Panc1 (cell line): ENCODE data around the gene F2R. TPM values are rescaled to one million over a fixed set of nuclear protein-coding genes. Genes with fewer than 3 reads are reported as not detected.

Experiments used
- ATAC-seq: fragments of 200-7000 bp; cut with Tn5 transposase; 2 replicates; pipeline ENCODE4 v1.9.1; 2020; ENCODE audit warnings: mild to moderate bottlenecking, moderate library complexity
- BruUV-seq: library from RNA; stranded (reverse); fragments of 400-500 nt; replicated peaks from 2 replicates; lab custom pipeline; 2021; lab: Mats Ljungman, UMichigan
- CTCF ChIA-PET: fragments of 300-600 bp; sonication (Branson Sonifier 250); formaldehyde crosslinking; loops from one replicate; lab custom pipeline; 2022; ENCODE audit warnings: antibody characterized with exemption; lab: Charles Lee
- POLR2A ChIA-PET: fragments of 300-600 bp; sonication (Branson Sonifier 250); formaldehyde crosslinking; loops from one replicate; lab custom pipeline; 2022; ENCODE audit warnings: antibody characterized with exemption; lab: Charles Lee
- DNase-seq: peaks from one replicate; pipeline ENCODE4 v3.0.0-alpha.2; 2010; ENCODE audit warnings: low read depth, low spot score
- H3K27ac ChIP-seq: 2 replicates; pipeline ENCODE4 v1.5.1; 2011; ENCODE audit warnings: mild to moderate bottlenecking, low read length, inconsistent platforms
- H3K27me3 ChIP-seq: fragments of 200-500 bp; sonication (Bioruptor generic); 2 replicates; pipeline ENCODE4 v1.6.0; 2014; ENCODE audit warnings: low read length, inconsistent platforms; ENCODE audit not compliant: control insufficient read depth, insufficient read depth
- H3K36me3 ChIP-seq: fragments of 200-500 bp; sonication (Bioruptor generic); 2 replicates; pipeline ENCODE4 v1.5.1; 2014; ENCODE audit warnings: inconsistent platforms, mild to moderate bottlenecking, low read length, moderate library complexity; ENCODE audit not compliant: control insufficient read depth, insufficient read depth
- H3K4me1 ChIP-seq: 2 replicates; pipeline ENCODE4 v1.5.1; 2011; ENCODE audit warnings: inconsistent platforms, mild to moderate bottlenecking, low read length, moderate library complexity; ENCODE audit not compliant: control insufficient read depth, insufficient read depth
- H3K4me3 ChIP-seq, 2 experiments: 2 replicates each; pipeline ENCODE4 v1.5.1; 2011 to 2012; ENCODE audit warnings: low read depth in 2 of 2, low read length in 2 of 2, mild to moderate bottlenecking in 2 of 2, inconsistent platforms in 1 of 2, moderate library complexity in 1 of 2
- H3K9me3 ChIP-seq: fragments of 200-500 bp; sonication (Bioruptor generic); 2 replicates; pipeline ENCODE4 v1.5.1; 2014; ENCODE audit warnings: low read depth, mild to moderate bottlenecking, inconsistent platforms, low read length, moderate library complexity; ENCODE audit not compliant: control insufficient read depth, insufficient read depth
- POLR2AphosphoS5 ChIP-seq: IDR thresholded peaks from 2 replicates; pipeline ENCODE4 v1.6.1; 2012; ENCODE audit warnings: mild to moderate bottlenecking, low read depth, low read length, moderate library complexity
- SIN3A ChIP-seq: IDR thresholded peaks from 2 replicates; pipeline ENCODE4 v1.6.1; 2012; ENCODE audit warnings: low read depth, mild to moderate bottlenecking, low read length, moderate library complexity, borderline replicate concordance; ENCODE audit not compliant: insufficient read depth
- TCF7L2 ChIP-seq: IDR thresholded peaks from 2 replicates; pipeline ENCODE4 v1.6.1; 2011; ENCODE audit warnings: mild to moderate bottlenecking, low read depth, low read length, inconsistent platforms
- in situ Hi-C: cut with HindIII; loops from 2 replicates; pipeline ENCODE4 v1.10.0; 2016; ENCODE audit warnings: low sequenced_read_pairs, low pct_unique_long_range_greater_than_20kb
- intact Hi-C: fragments of 100-400 bp; cut with micrococcal nuclease; formaldehyde crosslinking; loops from one replicate; pipeline ENCODE4 v1.10.0; 2022; ENCODE audit not compliant: unreplicated experiment
- total RNA-seq: library from RNA; stranded (reverse); gene quantifications from one replicate; pipeline ENCODE4 v1.2.1, GENCODE V29; 2021; ENCODE audit not compliant: unreplicated experiment
- TF ChIP-seq, protein P1 (sequence below): fragments of 450-650 bp; IDR thresholded peaks from 2 replicates; pipeline ENCODE4 v1.5.1; 2017; ENCODE audit warnings: mild to moderate bottlenecking
- TF ChIP-seq, protein P2 (sequence below), 2 experiments: IDR thresholded peaks; 2 replicates each; pipeline ENCODE4 v1.6.1; 2011 to 2012; ENCODE audit warnings: low read depth in 2 of 2, control low read depth in 1 of 2, low read length in 1 of 2, mild to moderate bottlenecking in 1 of 2, moderate library complexity in 1 of 2; ENCODE audit not compliant: insufficient read depth in 1 of 2

Gene F2R
- total RNA-seq, 1 experiment from 2014 or later, result 26.0 TPM

DNA sequence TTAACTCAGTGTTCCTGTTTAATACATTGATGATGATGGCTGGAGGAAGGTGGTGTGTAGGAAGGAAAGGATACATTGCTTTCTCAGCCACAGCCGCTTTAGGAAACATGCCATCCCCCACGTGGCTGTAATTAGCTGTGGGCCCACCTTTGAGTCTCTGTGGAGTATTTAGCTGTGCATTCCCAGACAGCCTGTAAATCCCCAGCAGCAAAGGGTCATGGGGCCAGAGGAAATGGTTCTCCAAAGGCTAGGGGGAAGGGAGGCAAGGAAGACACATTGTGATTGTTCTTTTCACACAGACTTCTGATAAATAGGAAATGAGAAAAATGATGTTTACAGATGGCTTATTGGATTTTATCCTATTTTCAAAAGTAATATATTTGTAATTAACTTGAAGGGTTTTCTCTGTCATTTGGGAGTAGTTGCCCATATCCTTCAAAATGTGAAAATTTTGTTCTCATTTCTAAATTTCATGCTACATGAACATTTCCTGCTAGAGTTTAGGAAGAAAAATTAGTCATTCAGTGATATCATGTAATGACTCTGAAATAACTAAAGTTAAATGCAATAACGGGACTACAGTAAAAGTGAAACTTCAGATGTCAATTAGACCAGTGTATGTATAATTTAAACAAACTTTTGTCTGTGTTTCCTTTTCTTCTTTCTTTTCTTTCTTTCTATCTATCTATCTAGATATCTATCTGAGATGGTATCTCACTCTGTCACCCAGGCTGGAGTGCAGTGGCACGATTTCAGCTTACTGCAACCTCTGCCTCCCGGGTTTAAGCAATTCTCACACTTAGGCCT is 24.3 kb upstream of the F2R start:
- peak; percentile 79 for ATAC-seq
- ChIA-PET CTCF (no interaction called here), POLR2A (interaction anchor here (1.0 kb wide), 1 partner anchor 11 kb away, joined by 3 read pairs; no protein-coding TSS in a partner anchor)
- DNase-seq, result no peak
- Histone ChIP-seq H3K36me3 (no peaks in the 10 kb centered on the region), H3K4me1 (peaks cover 5% of the 10 kb centered on the region; the same call in 1 of the 2 replicates), H3K9me3 (no peaks in the 10 kb centered on the region), H3K27ac (peak overlapping the region; percentile 49; the same call in 1 of the 2 replicates), H3K27me3 (no peaks in the 10 kb centered on the region), H3K4me3 (no peak overlapping the region)
- intact Hi-C loops (no loop called here), in situ Hi-C loops (no loop called here)
- no peak for TF ChIP-seq SIN3A
- TF ChIP-seq, protein P1, sequence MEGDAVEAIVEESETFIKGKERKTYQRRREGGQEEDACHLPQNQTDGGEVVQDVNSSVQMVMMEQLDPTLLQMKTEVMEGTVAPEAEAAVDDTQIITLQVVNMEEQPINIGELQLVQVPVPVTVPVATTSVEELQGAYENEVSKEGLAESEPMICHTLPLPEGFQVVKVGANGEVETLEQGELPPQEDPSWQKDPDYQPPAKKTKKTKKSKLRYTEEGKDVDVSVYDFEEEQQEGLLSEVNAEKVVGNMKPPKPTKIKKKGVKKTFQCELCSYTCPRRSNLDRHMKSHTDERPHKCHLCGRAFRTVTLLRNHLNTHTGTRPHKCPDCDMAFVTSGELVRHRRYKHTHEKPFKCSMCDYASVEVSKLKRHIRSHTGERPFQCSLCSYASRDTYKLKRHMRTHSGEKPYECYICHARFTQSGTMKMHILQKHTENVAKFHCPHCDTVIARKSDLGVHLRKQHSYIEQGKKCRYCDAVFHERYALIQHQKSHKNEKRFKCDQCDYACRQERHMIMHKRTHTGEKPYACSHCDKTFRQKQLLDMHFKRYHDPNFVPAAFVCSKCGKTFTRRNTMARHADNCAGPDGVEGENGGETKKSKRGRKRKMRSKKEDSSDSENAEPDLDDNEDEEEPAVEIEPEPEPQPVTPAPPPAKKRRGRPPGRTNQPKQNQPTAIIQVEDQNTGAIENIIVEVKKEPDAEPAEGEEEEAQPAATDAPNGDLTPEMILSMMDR, result no peak
- no peak for TF ChIP-seq TCF7L2
- TF ChIP-seq POLR2AphosphoS5, result no peak
- TF ChIP-seq, protein P2, sequence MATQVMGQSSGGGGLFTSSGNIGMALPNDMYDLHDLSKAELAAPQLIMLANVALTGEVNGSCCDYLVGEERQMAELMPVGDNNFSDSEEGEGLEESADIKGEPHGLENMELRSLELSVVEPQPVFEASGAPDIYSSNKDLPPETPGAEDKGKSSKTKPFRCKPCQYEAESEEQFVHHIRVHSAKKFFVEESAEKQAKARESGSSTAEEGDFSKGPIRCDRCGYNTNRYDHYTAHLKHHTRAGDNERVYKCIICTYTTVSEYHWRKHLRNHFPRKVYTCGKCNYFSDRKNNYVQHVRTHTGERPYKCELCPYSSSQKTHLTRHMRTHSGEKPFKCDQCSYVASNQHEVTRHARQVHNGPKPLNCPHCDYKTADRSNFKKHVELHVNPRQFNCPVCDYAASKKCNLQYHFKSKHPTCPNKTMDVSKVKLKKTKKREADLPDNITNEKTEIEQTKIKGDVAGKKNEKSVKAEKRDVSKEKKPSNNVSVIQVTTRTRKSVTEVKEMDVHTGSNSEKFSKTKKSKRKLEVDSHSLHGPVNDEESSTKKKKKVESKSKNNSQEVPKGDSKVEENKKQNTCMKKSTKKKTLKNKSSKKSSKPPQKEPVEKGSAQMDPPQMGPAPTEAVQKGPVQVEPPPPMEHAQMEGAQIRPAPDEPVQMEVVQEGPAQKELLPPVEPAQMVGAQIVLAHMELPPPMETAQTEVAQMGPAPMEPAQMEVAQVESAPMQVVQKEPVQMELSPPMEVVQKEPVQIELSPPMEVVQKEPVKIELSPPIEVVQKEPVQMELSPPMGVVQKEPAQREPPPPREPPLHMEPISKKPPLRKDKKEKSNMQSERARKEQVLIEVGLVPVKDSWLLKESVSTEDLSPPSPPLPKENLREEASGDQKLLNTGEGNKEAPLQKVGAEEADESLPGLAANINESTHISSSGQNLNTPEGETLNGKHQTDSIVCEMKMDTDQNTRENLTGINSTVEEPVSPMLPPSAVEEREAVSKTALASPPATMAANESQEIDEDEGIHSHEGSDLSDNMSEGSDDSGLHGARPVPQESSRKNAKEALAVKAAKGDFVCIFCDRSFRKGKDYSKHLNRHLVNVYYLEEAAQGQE (IDR thresholded peaks at IDR 0.05; ENCODE audit: insufficient read depth in 1 of 2, low read depth in 2 of 2, low read length in 1 of 2), result no peak
- BruUV-seq, result no TSS peak

DNA sequence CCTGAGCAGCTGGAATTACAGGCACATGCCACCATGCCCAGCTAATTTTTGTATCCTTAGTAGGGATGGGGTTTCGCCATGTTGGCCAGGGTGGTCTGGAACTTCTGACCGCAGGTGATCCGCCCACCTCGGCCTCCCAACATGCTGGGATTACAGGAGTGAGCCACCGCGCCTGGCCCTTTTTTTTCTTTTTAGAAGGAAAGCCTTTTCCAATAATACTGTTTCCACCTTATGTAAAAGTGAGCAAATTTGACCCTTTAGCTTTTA is 23.7 kb upstream of the F2R start:
- H3K36me3 ChIP-seq, result no peaks in the 10 kb centered on the region
- no TSS peak for BruUV-seq
- no peak overlapping the region for H3K27ac ChIP-seq
- in situ Hi-C loops (no loop called here), intact Hi-C loops (no loop called here)
- CTCF ChIA-PET, result no interaction called here
- no peaks in the 10 kb centered on the region for H3K27me3 ChIP-seq
- no peak overlapping the region for H3K4me3 ChIP-seq
- TF ChIP-seq, protein P1, result no peak
- TF ChIP-seq TCF7L2, result no peak
- TF ChIP-seq, protein P2 (IDR thresholded peaks at IDR 0.05; ENCODE audit: insufficient read depth in 1 of 2, low read depth in 2 of 2, low read length in 1 of 2), result no peak
- TF ChIP-seq POLR2AphosphoS5, result no peak
- TF ChIP-seq SIN3A, result no peak
- DNase-seq, result no peak
- peaks cover 5% of the 10 kb centered on the region; the same call in 1 of the 2 replicates for H3K4me1 ChIP-seq
- POLR2A ChIA-PET, result interaction anchor here (1.0 kb wide), 1 partner anchor 11 kb away, joined by 3 read pairs; no protein-coding TSS in a partner anchor
- no peaks in the 10 kb centered on the region for H3K9me3 ChIP-seq
- no peak for ATAC-seq
